SH-SY5Y (cell line): ENCODE data around the gene LRRC18.

ENCODE experiments used
- GATA2 ChIP-seq: IDR thresholded peaks from 2 replicates; pipeline ENCODE4 v1.6.1; 2011; ENCODE audit warnings: mild to moderate bottlenecking, low read depth, low read length
- GATA3 ChIP-seq: IDR thresholded peaks from 2 replicates; pipeline ENCODE4 v1.6.1; 2011; ENCODE audit warnings: low read depth, mild to moderate bottlenecking, low read length, moderate library complexity

DNA sequence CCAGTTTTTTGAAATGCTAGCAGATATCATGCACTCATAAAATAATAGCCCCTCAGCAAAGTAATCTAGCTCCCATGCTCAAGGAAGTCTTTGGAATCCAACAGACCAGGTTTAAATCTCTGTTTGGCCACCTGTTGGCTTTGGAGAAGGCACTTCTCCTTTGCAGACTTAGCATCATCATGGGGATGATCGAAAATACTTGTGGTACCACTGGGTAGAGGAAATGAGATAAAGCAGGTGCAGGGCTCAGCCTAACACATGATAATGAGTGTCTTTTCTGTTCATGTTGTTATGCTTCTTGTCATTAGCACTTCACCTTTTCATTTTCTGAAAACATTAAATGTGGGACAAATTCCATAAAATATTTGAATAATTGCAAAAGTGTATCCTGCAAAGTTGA, 67.4 kb downstream of the LRRC18 start:
- no peak for TF ChIP-seq GATA2
- no peak for TF ChIP-seq GATA3
